Superior temporal gyrus (tissue), 1 donor: ENCODE results near the gene TMEM255B.
"Not testable (repeated sequence)": the region's sequence is repeated elsewhere in the genome, so short reads cannot be mapped to it uniquely, and the experiment has no call there.

Experiments used
- DNase-seq: peaks from one replicate; pipeline ENCODE4 v3.0.0-alpha.2; 2016; ENCODE audit errors: extremely low spot score

Gene TMEM255B

GRCh38 chr13:113734099-113734825 is 24.8 kb upstream of the TMEM255B start:
- no peak for DNase-seq

- no peak for DNase-seq
Measured at GRCh38 chr13:113734826-113735125, 24.2 kb upstream of the TMEM255B start.

DNA sequence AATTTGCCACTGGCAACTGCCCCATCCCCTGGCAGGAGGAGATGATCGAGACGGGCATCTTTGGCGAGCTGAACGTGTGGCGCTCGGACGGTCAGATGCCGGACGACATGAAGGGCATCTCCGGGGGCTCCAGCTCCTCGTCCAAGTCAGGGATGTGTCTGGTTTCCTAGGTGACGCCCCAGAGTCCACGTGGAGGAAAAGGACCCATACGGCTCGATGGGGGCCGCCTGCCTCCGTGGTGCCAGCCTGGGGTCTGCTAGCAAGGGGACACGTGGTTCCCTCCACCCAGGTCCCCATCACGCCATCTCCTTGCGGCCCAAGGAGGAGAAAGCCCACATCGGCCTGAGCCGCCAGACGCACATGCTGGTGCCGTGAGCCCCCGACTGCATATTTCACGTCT is 23.8 kb upstream of the TMEM255B start:
- DNase-seq: no peak

DNA sequence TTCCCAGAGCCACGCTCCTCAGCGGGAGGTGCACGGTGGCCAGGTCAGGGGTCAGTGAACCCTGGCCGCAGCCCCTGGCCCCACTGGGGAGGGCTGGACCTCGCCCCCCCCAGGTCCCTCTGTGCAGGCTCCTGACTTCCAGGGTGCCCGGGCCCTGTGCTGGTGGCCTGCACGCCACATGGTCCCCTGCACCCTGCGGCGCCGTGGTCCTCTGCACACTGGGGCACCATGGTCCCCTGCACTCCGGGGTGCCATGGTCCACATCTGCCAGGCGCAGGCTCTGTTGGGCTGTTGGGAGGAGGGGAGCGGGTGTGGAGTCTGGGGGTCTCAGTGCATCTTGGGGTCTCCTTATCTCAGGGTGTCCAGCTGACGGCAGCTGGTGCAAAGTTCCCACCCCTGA is 23.3 kb upstream of the TMEM255B start:
- no peak for DNase-seq

- no peak for DNase-seq
Measured at GRCh38 chr13:113736258-113736731, 22.7 kb upstream of the TMEM255B start.

DNA sequence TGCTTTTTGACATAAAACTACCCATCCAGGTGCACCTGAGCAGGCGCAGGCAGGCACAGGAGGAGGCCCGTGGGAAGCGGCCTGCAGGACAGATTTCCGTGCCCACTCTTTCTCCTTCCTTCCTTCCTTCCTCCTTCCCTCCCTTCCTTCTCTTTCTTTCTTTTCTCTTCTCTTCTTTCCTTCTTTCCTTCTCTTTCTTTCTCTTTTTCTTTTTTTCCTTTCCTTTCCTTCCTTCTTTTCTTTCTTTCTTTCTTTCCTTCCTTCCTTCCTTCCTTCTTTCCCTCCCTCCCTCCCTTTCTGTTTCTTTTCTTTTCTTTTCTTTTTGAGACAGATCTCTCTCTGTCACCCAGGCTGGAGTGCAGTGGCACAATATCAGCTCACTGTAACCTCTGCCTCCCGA is 21.2 kb upstream of the TMEM255B start:
- DNase-seq: no peak

DNA sequence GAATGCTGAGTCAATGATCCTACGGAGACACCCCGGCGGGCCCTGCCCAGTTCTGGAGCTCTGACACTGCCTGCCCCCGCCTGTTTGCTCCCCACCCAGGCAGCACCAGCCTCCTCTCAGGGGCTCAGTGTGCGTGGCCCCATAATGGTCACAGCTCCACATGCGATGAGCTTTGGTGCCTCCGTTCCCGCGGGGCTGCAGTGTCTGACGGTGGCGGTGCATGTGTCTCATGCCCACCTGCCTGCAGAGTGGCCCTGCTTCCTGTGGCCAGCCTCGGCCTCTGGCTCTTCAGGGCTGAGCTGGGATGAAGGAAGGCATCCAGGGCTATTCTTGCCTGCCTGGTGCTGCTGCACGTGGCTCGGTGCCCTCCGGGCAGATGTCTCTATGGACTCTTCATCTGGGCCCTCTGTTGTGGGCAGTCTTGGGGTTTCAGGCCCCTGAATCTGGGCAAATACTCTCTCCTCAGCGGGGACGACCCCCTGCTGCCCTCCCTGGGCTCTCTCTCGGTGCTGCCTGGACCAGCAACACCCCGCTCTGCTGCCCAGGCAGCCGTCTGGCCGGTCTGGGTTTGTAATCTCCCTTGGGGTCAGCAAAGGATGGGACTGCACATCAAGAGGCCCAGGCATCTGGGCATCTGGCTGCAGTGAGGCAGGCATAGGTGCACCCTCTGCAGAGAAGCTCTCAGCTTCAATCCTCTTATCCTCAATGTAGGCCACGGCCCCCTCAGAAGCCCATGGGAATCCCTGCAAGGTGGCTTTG is 19.3 kb upstream of the TMEM255B start:
- DNase-seq: no peak

- DNase-seq: no peak
Measured at GRCh38 chr13:113740286-113740556, 18.8 kb upstream of the TMEM255B start.

GRCh38 chr13:113740661-113741060 is 18.4 kb upstream of the TMEM255B start:
- no peak for DNase-seq

DNA sequence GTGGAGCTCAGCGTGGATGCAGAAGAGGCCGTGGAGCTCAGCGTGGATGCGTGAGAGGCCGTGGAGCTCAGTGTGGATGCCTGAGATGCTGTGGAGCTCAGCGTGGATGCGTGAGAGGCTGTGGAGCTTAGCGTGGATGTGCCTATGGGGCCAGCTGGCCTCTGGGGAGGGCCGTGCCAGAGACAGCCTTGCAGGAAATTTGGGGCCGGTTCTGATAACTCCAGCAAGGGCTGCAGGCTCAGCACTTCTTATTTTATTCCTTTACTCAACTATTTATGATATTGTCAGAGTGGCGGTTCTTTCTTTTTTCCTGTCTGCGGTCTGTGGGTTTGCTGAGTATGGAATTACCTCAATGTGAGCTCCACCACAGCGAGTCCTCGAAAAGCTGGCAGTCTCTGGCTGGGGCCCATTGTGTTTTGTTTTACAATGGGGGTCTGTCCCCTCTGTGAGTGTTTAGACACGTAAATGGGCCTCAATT is 17.8 kb upstream of the TMEM255B start:
- no peak for DNase-seq

DNA sequence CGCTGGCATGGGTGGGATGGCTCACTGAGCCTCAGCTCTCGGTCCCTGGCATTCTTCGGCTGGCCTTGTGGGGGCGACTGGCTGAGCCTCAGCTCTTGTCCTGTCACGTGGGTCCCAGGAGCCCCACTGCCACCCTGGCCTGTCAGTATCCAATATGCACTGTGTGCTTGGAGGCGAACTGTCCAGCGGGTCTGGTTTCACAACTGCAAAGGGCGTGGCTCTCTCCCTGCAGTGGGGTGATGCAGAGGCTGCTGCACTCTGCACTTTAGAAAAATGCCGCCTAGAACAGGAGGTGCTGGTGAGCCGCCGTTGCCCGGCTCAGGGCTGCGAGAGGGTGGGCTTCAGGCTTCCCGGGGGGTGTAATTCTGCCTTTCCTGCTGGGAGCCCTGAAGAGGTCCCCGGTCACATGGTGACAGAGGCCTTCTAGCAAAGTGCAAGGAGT is 17.0 kb upstream of the TMEM255B start:
- no peak for DNase-seq

GRCh38 chr13:113742445-113743120 is 16.4 kb upstream of the TMEM255B start:
- DNase-seq: no peak

DNA sequence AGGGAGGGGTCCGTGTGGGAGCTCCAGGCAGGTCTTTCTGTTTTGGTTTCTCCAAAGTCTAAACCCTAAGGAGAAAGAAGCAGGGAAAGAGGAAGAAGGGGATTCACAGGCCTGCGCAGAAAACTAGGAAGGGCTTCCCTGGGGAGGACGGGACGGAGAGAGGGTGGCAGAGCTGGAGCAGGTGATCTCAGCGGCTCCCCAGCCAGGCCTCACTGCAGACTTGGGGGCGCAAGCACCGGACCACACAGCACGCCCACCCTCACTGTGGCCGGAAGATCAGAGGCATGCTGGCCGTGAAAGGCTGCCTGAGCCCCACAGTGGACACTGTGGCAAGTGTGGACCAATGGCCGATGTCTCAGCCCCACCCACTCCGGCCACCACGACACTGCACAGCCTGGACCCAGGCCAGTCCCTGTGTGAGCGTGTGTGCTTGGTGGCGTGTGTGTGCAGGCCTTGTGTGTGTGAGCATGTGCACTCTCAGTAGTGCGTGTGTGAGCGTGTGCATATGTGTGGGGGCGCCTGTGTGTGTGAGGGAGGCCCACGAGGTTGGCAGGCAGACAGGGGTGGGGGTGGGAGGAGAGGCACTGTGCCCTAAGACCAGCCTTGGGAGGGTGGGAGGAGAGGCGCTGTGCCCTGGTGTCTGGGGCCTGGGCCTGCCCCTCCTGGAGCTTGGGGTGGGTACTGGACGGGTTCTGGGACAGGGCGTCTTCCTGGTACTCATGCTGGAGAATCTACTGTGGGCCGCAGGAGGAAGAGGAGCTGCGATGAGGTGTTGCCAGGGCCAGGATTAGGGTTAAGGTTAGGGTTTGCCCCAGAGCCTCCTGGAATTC is 15.4 kb upstream of the TMEM255B start:
- DNase-seq: no peak

DNA sequence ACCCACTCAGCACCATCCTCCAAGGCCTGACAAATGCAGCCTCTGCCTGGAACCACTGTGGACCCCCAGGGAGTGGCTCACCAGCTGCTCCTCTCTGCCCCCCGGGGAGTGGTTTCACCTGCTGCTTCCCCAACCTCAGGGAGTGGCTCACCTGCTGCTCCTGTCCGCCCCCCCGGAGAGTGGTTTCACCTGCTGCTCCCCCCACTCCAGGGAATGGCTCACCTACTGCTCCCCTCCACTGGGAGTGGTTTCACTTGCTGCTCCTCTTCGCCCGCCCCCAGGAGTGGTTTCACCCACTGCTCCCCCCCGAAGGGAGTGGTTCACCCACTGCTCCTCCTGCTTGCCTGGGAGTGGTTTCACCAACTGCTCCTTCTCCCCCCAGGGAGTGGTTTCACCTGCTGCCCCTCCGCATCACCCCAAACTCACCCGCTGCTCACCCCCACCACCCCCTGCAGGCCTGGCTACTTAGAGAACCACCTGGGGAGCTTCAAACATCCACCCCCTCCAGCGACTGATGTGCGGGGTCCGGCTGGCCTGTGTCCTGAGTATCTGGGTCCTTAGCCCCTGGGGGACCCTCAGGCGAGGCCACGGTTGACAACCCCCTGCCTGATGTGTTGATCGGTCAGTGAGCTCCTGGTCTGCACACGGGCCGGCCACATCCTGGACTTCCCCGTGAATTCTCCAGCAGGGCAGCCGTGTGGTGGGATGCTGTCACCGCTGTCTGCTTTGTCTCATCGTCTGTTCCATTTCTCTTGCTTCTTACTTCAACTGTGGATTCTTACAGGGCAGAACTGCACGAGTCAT is 14.6 kb upstream of the TMEM255B start:
- no peak for DNase-seq

GRCh38 chr13:113745059-113745458 is 14.0 kb upstream of the TMEM255B start:
- no peak for DNase-seq

DNA sequence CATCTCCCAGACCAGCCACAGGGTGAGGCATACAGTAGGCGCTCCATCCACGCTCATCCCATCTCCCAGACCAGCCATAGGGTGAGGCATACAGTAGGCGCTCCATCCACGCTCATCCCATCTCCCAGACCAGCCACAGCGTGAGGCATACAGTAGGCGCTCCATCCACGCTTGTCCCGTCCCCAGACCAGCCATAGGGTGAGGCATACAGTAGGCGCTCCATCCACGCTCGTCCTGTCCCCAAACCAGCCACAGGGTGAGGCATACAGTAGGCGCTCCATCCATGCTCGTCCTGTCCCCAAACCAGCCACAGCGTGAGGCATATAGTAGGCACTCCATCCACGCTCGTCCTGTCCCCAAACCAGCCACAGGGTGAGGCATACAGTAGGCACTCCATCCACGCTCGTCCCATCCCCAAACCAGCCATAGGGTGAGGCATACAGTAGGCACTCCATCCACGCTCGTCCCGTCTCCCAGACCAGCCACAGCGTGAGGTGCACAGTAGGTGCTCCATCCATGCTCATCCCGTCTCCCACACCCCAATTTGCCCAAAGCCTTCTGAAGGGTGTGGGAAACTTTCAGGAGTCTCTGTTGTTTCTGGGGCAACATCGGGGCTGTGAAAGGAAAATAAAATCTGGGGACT is 13.4 kb upstream of the TMEM255B start:
- DNase-seq: not testable (repeated sequence)

- no peak for DNase-seq
Measured at GRCh38 chr13:113746143-113746525, 12.9 kb upstream of the TMEM255B start.

DNA sequence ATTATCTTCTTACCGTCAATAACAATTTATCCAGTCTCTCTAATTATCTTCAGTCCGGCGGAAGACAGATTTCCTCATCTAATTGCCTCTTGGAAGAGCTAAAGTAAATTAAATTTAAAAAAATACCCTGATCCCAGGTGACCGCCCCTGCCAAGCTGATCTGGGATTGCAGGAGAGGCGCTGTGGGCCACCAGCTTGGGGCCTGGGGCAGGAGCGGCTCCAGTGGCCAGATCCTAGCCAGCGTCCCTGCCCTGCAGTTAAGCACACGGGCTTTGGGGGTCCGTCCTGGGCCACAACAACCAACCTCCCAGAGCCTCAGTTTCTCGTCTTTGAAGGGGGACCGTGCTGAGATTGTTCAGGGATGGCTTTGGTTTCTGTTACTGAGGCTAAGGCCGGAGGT is 12.4 kb upstream of the TMEM255B start:
- DNase-seq: no peak

DNA sequence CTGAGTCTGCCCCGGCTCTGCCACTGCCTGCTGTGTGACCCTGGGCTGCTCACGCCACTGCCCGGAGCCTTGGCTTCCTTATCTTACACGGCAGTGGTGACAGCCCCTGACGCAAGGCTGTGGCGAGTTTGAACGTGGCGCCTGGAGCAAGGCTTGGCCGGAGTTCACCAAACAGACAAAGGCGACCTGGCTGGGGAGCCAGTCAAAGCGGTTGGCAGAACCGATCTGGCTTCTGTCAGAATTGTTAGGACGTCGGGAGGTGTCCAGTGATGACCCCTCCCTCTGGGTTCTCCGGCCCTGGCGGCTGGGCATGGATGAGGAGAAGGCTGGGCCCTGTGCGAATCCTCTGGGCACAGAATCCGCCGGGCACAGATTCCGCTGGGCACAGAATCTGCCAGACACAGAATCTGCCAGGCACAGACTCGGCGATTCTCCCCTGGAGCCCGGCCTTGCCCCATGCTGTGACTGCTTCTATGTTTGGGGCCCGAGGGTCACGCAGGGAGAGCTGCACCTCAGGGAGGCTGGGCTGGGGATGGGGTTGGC is 11.7 kb upstream of the TMEM255B start:
- no peak for DNase-seq

GRCh38 chr13:113748101-113748861 is 10.7 kb upstream of the TMEM255B start:
- no peak for DNase-seq
